ENCODE results near the gene NINL.
"Not testable (repeated sequence)": the region's sequence is repeated elsewhere in the genome, so short reads cannot be mapped to it uniquely, and the experiment has no call there.

NINL gene

DNA sequence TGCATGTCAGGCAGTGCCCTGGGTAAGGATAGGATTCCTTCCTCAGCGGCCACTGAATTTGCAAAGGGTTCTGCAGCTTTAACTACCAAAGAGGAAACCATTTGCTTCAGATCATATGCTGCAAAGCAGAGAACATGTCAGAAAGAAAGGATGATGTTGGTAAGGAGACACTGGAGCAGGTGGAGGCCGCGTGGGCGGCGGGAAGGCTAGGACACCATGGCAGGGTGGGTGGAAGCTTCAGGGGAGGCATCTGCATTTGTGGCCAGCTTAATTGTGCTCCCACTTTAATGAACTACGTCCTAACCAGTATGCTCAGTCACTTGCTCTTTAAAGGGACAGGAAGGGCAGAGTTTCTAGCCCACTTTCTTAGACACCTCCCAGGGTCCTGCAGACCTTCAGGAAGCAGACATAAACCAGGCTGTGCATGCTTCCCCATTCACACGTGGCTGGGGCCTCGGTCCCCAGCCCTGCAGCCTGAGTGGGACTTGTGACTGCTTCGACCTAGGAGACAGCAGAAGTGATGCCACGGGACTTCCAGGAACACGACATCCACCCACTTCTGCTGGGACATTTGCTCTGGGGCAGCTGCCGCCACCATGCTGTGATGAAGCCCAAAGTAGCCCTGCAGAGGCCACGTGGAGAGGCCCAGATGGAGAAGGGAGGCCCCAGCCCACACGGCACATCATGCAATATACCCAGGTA is 101.7 kb downstream of the NINL start:
- no peak for DNase-seq (ENCODE audit: low spot score)

DNA sequence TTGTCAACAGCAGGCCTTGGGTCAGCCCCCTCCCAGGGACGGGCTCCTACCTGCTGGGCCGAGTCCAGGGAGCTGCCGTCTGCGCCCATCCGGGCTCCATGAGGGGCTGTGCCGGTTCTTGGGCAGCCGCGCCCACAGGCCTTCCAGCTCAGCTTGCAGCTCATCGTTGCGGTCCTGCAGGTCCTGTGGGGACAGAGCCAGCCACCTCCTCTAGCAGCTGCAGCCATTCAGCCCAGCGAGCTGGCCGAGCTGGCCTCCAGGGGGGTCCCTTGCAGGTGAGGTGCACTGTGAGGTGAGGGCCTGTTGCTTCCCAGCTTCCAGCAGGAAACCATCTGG is 103.4 kb downstream of the NINL start:
- no peak for DNase-seq (ENCODE audit: low spot score)

DNA sequence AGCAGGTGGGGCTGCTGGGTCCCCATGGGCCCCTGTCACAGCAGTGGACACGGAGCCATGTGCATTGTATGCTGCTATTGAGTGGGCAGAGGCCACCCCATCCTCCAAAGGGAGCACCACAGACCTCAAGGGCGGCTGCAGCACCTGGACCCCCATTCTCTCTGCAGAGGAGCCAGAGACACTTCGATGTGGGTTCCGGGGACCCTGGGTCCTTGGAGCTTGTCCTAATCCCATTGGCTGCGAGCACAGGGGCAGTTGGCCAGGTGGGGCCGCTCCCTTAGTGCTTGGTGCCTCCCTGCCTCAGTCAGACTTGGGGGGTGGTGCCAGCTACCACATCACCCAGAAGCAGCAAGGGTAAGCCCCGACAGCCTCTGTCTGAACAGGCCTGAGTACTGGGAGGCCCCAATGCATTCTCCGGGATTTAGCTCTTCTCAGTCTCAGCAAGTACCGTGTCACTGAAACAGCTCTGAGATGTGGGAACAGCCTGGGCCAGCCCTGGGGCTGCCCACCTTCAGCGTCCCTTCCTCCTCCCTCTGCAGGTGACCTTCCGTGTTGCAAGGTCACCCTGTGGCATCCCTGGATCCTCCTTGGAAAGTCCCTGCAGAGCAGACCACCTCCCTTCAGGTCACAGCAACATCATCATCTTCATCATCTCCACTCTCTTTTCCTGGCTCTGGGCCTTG is 104.0 kb downstream of the NINL start:
- no peak for DNase-seq (ENCODE audit: low spot score)

DNA sequence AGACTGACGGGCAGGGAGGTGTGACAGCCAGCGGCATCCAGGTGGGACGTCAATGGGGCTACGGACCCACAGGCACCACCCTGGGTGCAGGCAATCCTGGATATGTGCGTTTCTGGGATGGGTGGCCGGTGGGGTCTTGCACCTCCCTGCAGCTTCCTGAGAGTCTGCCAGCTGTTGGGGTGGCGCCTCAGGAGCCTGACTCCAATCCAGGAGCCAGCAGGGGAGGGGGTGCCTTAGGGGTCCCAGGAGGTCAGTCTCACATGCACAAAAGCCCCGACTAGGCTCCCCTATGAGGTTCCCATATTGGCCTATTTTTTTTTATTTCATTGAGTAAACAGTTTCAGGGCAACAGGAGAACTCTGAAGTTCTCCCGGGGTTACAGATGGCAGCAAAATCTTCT is 104.5 kb downstream of the NINL start:
- no peak for DNase-seq (ENCODE audit: low spot score)

DNA sequence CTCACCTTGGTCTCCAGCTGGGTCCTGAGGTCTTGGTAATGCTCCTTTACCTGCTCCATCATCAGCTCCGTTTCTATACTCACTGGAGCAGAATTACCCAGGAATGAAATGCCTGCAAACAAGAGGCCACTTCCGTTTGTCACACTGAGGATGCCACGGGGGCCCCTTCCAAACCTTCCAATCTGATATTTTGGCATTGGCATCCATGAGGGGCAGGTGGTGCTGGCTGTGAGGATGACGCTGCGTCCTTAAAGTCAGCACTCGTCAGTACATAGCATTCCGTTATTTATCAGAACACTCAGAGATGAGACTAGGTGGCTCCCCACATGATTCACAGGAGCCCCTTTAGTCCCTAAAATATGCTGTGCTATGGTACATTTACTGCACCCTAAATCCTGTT is 105.2 kb downstream of the NINL start:
- no peak for DNase-seq (ENCODE audit: low spot score)

DNA sequence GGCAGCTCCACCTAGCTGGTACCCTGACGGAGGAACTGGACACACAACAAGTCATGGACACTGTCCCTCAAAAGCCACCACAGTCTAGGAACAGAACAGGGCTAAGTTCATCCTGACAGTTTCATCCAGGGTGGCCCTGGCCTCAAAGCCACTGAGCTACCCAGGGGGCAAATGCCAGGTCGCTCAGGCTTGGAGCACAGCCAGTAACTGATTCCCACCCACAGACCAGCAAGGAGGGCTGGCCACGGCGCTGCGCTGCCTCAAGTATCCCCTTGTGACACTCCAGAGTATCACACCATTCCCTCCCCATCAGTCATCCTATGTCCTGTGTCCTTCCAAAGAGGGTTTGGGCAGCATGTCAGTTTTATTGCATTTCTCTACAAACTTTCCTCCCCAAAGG is 105.7 kb downstream of the NINL start:
- DNase-seq (ENCODE audit: low spot score) = no peak

DNA sequence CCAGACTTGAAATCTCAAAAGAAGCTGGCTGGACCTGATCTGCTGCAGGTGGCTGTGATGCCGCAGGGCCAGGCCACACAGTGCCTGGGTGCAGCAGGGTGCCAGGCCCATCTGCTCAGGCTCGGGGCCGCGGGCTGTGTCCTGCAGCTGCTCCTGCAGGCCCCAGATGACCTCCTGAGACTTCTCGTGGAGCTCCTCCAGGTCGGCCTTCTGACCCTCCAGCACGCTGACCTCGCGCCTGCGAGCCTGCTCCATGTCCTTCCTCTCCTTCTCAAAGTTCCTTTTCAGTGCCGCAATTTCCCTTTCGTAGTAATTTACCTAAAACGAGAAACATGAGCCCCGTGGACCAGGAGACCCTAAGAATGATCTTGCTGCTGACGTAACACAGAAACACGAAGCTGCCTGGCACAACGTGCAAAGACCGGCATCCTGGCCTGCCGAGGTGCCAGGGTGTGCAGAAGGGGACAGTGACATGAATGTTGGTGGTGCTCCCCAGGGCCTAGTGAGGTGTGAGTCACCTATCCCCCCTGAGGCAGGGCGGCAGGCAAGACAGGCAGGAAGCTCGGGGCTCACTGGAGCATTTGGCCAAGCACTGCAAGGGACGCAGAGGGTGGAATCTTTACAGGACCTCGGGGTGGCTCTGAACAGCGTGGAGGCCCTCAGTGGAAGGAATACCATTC is 106.3 kb downstream of the NINL start:
- DNase-seq (ENCODE audit: low spot score) = no peak

DNA sequence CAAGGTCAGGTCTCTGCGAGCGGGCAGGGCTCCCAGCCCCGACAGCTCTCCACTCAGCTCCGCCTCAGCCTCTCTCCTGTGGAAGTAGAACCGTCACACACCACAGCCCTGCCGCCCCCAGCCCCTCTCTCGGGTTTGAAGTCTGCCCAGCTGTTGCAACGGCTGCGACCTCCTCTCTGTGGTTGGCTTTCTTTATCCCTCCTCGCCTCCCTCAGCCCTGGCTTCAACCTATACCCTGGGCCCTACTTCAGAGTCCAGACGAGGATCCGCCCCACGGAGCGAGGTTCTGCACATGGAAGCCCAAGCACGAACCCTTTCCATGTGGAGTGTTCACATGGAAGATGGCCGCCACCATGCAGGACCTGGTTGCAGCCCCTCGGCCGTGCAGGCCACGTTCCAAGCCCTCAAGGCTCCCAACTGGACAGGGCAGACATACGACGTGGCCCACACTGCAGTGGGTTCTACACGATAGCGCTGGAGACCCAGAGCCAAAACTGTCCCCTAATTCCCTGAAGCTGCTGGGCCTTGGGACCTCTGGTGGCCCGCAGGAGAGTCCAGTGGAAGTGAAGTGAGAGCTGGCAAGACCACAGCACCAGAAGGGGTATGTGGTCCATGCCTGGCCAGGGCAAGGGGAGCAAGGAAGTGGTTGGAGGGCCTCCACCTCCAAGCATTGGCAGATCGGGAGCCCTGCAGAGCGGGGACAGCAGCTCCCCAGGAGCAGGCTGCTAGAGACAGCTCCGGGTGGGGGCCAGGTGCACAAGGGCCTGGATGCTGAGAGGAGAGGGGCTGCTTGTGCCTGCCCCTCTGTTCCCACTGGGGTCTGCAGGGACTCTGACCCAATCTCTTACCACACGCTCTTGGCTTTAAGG is 108.1 kb downstream of the NINL start:
- no peak for DNase-seq (ENCODE audit: low spot score)

DNA sequence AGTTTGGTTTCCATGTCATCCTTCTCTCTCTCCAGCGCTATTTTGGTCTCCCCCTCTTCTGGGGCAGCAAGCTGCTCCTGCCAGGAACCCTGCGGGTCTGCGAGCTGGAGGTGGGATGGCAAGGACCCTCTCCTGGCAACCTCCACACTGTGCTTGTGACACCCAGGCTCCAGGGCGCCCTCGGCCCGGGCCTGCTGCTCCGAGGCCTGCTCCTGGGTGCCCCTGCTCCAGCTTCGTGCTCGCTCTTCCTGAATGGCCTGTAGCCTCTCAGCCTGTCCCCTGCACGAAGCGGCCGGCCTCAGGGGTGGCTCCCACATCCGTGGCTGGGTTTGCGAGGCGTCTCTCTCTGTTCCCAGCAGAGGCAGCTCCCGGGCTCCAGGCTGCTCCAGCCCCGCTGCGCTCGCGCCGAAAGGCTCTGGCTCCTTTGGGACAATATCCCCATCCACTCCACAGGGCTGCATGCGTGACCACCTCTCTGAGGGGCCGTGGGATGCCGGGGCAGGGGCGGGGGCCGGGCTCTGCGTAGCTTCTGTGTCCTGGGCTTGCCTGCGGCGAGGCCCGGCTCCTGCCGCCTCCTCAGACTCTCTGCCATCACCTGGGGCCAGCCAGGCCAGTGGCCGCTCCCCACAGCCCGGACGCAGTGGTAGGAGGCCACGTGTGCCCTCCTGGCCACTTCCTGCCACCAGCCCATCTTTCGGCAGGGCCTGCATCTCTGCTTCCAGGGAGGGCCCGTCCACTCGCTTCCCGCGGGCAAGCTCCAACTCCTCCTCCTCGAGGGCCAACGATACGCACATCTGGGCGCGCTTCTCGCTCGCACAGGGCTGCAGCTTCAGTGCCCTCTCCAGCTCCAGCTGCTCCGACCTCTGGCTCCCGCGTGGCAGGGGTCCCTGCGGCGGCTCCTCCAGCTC is 109.0 kb downstream of the NINL start:
- no peak for DNase-seq (ENCODE audit: low spot score)

DNA sequence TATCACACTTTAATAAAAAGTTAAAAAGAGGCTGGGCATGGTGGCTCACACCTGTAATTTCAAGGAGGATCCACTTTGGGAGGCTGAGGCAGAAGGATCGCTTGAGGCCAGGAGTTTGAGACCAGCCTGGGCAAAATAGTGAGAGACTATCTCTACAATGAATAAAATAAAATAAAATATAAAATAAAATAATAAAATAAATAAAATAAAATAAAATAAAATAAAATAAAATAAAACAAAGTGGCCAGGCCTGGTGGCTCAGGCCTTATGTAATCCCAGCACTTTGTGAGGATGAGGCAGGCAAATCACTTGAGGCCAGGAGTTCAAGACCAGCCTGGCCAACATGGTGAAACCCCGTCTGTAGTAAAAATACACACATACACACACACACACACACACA is 112.0 kb downstream of the NINL start:
- DNase-seq (ENCODE audit: low spot score) = not testable (repeated sequence)

DNA sequence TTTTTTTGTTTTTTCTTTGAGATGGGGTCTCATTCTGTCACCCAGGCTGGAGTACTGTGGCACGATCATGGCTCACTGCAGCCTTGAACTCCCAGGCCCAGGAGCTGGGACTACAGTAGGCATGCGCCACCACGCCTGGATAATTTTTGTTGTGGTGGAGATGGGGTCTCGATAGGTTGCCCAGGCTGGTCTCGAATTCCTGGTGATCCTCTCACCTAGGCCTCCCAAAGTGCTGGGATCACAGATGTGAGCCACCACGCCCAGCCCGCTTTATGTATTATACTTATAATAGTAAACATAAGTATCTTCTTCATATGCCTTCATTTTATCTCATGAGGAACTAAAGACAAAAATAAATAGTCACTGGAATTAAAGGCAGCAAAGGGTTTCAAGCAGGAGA is 114.3 kb downstream of the NINL start:
- DNase-seq (ENCODE audit: low spot score) = no peak

DNA sequence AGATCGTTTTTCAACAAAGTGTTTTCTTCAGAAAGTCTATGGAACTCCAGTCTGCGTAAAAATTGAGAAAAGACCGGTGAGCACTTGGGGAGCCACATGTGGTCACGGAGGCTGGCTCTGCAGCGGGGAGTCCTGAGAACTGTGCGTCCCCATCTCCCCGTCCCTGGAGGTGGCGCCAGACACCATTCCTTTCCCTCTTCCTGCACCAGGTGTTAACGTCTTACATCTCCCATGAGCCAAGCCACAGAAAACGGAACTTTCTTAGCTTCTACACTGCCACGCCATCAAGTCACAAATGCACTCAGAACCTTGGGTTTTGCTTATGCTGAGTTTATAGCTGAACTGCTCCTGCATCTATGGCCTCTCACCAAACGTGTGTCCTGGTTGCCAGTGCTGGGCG is 115.3 kb downstream of the NINL start:
- peak; percentile 33 for DNase-seq (ENCODE audit: low spot score)

DNA sequence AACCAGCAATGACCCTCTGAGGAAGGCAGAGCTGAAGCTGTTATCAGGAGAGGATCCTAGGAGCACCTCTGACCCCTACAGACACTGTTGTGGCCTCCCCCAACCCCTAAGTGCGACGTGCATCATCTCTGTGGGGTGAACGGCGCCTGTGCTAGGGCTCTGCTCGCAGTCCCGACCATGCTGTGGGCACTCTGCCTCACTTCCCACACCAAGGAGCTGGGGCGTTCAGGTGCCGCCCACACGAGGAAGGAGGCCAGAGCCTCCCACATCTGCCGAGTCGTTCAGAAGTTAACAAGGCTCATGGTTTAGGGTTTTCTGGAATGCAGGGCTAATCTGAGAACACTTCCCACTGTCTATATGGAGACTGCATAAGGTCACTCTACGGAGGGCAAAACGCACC is 115.8 kb downstream of the NINL start:
- no peak for DNase-seq (ENCODE audit: low spot score)

DNA sequence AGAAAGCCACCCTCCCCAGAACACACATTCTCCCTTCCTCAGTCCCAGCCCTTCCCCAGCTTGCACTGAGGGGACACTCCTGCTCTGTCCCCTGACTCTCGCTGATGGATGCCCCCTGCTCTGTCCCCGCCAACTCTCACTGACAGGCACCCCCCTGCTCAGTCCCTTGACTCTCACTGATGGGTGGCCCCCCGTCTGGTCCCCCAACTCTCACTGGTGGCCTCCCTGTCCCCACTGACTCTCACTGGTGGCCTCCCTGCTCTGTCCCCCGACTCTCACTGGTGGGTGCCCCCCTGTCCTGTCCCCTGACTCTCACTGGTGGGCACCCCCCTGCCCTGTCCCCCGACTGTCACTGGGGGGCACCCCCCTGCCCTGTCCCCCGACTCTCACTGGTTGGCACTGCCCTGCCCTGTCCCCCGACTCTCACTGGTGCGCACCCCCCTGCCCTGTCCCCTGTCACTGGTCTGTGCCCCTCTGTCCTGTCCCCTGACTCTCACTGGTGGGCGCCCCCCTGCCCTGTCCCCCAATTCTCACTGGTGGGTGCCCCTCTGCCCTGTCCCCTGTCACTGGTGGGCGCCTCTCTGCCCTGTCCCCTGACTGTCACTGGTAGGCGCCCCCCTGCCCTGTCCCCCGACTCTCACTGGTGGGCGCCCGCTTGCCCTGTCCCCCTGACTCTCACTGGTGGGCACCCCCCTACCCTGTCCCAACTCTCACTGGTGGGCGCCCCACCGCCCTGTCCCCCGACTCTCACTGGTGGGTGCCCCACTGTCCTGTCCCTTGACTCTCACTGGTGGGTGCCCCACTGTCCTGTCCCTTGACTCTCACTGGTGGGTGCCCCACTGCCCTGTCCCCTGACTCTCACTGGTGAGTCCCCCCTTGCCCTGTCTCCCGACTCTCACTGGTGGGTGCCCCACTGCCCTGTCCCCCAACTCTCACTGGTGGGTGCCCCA is 116.9 kb downstream of the NINL start:
- DNase-seq (ENCODE audit: low spot score) = no peak

DNA sequence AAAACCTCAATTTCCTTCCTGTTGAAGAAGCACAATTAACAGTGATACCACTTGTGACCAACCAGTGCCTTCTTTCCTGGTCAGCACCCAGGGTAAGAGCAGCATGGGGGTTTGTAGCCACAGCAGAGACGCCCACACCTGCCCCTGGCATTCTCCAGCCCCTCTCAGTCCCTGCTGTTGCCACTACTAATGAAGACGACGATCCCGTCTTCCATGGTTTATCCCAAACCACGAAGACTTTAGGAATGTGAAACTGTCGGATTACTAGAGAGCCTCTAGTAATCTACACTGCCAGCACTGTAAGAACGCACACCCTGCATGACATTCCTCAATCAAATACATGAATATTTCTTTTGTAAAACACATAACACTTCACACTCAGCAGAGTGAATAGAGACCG is 117.9 kb downstream of the NINL start:
- DNase-seq (ENCODE audit: low spot score) = no peak

DNA sequence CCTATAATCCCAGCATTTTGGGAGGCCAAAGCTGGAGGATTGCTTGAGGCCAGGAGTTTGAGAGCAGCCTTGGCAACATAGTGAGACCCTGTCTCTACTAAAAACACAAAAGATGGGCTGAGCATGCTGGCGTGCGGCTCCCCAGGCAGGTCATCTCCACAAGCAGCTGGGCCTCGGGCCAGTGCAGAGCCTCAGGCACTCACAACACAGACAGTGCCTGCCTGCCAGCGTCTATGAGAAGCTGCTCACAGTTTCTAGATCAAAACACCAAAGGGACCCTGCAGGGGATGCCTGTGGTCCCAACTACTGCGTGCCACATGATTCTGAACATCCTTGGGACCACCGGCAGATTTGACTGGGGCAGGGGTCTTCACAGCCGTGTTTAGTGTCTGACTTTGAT is 118.5 kb downstream of the NINL start:
- no peak for DNase-seq (ENCODE audit: low spot score)

DNA sequence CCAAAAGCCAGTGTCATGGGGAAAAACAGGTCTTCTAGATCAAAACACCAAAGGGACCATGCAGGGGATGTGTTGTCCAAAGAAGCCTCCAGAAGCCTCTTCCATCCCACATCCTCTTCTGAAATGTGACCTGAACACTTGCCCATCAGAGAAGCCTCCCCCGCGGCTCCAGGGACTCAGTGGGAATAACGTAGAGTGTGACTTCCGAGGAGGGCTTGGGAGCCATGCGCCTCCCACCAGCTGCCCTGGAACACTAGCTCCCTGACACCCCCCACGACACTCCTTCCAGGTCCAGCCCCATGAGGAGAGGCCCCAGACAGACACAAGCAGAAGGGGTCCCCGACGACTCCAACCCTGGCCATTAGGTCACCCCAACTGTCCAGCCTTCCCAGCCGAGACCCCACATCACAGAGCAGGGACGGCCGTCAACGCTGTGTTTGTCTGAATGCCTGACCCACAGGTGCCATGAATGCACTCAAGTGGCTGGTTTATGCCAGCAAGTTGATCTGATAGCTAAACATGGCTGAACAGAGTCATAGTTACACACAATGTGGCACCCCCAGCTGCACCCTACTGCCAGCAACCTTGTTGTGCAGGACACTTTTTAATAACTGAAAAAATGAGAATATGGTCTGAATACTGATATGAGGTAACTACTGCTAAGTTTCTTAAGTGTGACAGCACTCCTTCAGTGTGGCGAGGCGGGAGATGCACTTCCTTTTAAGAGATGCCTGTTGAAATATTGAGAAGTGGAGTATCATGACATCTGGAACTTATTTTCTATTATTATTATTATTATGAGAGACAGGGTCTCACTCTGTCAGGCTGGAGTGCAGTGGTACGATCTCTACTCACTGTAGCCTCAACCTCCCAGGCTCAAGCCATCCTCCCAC is 119.8 kb downstream of the NINL start:
- DNase-seq (ENCODE audit: low spot score) = no peak

DNA sequence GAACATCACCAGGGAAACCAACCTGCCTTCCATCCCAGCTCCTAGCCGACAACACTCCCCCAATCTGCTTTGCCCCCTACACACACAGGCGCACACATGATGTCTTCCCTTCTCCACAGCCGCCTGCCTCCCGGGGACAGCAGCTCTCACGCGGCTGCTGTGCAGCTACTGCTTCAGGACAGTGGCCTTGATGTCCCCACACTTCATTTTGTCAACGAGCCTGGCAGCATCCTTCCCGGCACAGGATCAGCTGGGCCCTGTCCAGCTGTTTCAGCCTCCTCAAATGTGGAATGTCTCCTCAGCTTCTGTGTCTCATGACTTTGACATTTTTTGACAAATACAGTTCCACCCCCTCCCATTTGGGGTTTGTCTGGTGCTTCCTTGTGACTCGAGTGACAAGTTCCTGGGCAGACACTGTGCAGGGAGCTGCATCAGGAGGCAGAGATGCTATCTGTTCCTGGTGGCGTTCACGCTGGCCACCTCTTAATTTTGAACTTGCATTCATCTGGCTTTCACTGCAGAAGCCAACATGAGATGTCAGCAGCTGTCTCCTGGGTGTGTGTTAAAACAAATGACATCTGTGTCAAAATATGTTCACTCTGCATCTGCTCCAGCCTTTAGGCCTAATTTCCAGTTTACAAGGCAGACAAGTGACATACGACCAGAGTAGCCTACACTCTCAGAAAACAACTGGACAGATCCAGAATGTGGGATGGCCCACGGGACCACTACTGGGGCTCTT is 120.7 kb downstream of the NINL start:
- no peak for DNase-seq (ENCODE audit: low spot score)
